Astrocyte (in vitro differentiated cells and primary cell): ENCODE data around the gene FRMD4A.
A peak's percentile ranks its signal among the peaks of the same experiment; 100 is the strongest.

ENCODE experiments used
- CTCF ChIP-seq: IDR thresholded peaks from 2 replicates; pipeline ENCODE4 v1.5.1; 2011; ENCODE audit warnings: low read depth, mild to moderate bottlenecking, inconsistent platforms, low read length, moderate library complexity; ENCODE audit not compliant: insufficient read depth
- EZH2 ChIP-seq: IDR thresholded peaks from 2 replicates; pipeline ENCODE4 v1.6.1; 2012; ENCODE audit warnings: mild to moderate bottlenecking, low read length, inconsistent platforms; ENCODE audit not compliant: insufficient read depth

GRCh38 chr10:14200698-14201544 is 129.8 kb downstream of the FRMD4A start:
- TF ChIP-seq CTCF = peak; percentile 13
- no peak for TF ChIP-seq EZH2
